GM19455 (cell line): ENCODE results near the gene APLNR.
"Not testable (repeated sequence)": the region's sequence is repeated elsewhere in the genome, so short reads cannot be mapped to it uniquely, and the experiment has no call there.

Experiments
- ATAC-seq: cut with Tn5 transposase; IDR thresholded peaks from one replicate; pipeline ENCODE4 v1.9.1; 2021; ENCODE audit not compliant: unreplicated experiment

Gene APLNR

DNA sequence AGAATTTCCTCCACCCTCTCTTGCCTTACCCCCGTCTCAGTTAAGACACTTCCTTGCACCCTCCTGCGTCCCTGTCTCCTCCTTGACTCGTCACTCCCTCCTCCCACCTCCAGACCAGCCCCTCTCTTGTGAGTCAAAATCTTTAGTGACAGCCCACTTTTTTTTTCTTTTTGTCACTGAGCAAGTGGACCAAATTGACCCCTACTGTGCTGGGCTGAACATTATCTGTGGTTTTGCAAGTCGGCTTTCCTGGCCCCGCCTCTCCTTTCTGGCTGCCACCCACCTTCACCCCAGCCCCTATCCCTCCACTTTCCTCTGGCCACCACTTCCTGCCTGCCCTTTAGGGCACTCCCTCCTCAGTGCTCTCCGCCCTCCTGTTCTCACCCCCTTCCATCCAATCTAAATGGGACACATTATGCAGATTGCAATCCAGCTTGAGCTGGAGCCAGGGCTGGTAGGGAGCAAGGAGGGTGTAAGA, at the start of gene APLNR:
Gene APLNR (minus strand): TSS at position 47 of the 478 bp plus-strand sequence. CDS start 246 bp downstream, outside the sequence.
- no peak for ATAC-seq

DNA sequence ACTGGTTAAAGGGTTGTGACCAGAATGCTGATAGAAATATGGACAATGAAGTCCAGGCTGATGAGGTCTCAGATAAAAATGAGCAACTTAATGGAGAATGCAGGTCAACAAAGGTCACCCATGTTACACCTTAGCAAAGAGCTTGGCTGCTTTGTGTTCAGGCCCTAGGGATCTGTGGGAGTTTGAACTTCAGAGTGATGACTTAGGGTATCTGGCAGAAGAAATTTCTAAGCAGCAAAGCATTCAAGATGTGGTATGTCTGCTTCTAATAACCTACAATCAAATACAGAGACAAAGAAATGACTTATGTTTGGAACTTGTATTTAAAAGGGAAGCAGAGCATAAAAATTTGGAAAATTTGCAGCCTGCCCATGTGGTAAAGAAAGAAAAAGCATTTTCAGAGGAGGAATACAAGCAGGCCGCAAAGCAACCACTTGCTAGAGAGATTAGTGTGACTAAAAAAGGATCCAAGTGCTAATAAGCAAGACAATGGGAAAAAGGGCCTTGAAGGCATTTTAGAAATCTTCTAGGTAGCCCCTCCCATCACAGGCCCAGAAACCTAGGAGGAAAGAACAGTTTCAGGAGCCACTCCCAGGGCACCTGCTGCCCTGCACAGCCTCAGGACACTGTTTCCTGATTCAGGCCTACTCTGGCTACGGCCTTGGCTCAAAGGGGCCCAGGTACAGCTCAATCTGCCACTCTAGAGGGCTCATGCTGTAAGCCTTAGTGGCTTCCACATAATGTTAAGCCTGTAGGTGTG, 46.4 kb upstream of the APLNR start:
- ATAC-seq = no peak

DNA sequence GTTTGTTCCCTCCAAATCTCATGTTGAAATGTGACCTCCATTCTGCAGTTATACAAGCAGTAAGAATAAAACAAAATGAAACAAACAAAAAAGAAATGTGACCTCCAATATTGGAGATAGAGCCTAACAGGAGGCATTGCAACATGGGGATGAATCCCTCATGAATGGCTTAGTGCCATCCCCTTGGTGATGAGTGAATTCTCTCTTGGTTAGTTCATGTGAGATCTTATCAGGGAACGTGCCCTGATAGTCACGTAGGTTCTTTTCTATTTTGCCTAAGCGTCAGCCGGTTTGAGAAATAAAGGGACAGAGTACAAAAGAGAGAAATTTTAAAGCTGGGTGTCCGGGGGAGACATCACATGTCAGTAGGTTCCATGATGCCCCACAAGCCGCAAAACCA, 44.5 kb upstream of the APLNR start:
- ATAC-seq = not testable (repeated sequence)

DNA sequence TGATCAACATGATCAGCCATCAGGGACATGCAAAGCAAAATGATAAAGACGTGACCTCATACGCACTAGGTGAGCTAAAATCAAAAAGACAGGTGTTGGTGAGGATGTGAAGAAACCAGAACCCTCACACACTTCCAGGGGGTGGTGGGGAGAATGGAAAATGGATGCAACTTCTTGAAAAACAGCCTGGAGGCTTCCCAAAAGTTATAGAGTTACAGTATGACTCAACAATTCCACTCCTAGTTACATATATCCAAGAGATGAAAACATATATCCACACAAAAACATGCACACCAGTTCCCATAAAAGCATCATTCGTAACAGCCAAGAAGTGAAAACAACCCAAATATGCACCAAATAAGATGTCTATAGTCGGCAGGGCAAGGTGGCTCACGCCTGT, 42.1 kb upstream of the APLNR start:
- ATAC-seq = no peak

DNA sequence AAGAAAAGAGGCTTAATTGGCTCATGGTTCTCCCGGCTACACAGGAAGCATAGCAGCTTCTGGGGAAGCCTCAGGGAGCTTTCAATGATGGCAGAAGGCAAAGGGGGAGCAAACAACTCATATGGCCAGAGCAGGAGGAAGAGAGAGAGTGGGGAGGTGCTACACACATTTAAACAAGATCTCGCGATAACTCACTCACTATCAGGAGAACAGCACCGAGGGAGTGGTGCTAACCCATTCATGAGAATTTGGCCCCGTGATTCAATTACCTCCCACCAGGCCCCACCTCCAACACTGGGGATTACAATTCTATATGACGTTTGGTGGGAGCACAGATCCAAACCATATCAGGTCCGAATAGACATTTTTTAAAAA, 41.7 kb upstream of the APLNR start:
- no peak for ATAC-seq

DNA sequence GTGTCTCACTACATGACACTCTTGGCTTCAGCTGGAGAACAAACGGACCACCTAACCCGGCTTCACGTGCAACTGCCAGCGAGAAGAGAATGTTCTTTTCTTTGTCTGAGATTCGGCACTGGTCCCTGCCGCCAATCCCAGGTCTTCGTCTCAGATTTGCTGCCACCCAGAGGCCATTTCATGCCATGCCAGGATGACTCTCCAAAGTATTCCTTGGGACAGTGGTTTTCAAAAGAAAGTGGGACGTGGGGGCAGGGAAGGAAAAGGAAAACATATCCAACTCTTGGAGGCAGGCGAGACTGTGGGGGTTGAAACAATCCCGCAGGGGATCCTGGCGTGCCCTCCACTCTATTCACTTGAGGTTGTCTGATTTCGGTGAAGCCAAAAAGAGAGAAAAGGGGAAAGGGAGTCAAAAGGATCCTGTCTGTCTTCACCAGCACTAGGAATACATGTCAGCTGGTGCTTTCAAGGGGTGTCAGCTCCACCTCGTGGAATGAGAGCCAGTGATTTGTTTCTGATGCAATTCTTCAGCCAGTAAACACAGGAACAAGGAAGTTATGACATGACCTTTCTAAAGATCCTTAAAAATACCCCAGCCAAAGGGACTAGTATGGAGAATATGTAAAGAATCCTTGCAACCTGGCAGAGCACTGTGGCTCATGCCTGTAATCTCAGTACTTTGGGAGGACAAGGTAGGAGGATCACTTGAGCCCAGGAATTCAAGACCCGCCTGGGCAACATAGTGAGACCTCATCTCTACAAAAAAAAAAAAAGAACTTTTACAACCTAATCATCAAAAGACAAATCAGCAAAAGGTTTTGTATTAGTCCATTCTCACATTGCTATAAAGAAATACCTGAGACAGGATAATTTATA, 41.0 kb upstream of the APLNR start:
- ATAC-seq = no peak

DNA sequence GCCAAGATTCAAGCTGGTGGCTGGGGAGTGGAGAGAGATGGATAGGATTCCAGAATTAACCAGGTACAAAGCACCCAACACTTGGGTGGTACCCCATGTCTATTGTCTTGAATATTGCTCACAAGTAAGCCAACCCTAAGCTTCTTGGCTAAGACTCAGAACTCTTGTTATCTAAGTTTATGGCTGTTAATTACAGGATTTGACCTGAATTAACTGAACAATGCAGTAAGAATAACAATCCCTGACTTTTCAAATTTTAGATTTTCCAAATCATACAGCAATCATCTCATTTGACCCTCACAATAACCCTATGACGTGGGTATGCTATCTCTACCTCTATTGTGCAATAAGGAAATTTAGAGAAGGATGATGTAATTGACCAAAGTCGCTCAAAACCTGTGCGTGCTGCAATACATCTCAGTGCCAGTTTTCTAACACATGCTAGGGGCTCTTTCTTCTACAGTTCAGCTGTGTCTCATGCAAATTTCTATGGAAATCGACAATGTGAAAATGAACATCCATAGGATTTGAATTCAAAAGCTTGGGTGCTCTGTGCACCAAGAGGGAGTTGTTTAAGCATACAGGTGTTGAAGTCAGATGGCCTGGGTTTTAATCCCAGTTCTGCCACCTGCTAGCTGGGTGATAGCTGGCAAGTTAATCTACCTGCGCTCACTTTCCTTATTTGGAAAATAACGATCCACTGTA, 40.1 kb upstream of the APLNR start:
- no peak for ATAC-seq

DNA sequence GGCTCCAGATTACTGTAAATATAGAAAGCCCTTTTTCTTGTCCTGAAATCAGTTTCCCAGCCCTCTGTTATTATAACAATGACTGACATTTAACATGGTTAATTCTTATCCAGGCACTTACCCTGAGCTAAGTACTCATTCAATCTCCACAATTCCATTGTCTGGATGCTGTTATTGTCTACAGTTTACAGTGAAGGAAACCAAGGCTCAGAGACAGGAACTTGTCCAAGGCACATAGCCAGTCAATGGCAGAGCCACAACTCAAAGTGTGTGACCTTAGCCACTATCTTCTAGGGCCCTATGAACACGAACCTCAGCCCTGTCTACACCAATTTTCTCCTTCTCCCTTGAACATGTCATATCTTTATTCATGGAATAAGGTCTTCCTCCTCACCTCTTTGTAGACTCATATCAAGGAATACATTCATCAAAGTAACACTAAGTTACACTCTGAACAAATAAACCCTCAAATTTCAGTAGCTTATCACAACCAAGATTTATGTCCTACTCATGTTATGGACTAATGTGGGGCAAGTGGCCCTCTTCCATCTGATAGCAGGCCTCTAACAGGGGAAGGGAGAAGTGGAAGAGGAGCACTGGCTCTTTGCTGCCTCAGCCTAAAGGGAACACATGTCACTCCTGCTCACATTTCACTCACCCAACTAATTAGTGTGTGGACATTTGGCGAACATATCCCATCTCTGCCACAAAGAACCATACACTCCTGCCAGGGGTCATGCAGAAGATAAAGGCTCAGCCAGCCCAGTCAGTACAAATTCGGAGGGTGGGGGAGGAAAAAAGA, 39.3 kb upstream of the APLNR start:
- ATAC-seq = no peak

DNA sequence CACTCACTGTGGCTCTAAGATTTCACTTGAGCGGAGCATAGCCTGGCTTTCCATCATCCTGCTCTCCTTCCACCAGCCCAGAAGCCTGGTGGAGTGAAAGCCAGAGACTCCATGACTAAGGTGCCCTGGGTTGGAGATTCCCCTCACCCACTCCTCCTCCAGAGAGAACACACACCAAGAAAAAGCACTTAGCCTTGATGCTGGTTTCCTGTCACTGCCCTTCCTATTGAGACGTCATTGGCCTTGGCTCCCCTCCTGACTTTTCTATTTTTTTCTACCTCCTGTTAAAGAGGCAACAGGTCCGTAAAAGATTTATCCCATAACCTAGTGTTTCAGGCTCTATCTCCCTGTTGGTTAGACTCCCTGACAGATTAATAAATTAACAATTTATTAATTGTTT, 38.5 kb upstream of the APLNR start:
- no peak for ATAC-seq

DNA sequence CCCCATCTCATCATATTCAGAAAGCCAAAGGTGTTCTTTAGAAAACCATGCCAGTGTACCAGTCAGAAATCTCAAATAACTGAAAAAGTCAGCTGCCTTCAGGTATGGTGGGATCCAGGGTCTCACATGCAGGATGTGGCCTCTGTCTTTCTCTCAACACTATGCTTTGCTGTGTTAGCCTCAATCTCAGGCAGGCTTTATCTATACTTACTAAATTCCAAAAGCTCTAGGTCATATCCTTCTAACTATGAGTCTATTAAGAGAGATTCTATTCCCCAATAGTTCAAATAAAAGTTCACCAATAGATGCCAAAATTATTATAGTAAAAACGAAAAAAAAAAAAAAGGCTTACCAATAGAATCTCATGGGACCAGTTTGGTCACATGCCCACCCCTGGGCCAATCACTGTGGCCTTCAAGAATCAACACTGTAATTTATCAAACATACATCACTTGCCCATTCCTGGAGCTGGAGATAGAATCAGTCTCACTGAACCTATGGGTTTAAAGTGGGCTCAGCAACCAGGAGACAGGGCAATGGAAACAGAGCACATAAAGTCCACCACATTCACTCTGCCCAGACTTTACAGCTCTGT, 38.0 kb upstream of the APLNR start:
- ATAC-seq = no peak

DNA sequence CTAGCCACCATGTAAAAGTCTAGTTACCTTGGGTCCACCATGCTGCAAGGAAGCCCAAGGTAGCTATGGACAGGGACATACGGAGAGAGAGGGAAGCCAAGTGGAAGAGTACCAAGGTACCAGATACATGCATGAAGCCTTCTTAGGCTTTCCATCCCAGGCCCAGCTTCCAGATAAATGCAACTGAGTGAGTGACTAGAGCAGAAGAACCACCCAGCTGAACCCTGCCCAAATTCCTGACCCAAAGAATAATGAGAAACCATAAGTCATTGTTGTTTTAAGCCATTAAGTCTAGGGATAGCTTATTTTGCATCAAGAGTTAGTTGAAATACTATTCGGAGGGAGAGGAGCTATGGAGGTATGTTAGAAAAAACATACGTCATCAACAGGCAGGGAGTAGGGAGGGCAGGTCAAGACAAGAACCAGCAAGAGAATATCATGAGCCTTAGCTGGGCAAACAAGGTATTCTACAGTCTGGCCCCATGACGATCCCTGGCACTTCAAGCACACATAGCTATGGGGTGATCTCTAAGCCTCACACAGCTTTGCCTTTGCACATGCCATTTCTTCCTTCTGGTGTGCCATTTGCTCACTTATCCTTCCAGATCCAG, 36.5 kb upstream of the APLNR start:
- ATAC-seq = no peak

DNA sequence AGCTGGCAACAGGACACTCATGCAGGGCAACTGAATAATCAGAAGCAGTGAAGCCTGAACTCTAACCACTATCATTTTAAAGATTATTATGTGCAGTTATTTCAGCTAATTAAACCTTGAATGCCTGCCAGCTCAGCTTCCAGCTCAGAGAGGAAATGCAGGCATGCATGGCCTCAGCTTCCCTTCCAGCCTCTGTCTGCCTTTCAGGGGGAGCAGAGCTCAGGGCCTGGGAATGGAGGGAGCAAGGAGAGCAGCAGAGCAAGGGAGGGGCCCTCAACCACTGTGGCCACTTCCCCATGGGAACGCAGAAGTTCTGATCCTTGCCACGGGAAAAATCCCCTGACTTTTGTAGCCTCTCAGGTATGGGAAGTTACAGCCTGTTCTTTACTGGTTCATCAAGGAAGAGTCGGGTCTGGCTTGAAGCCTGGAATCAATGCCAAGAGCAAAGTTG, 32.5 kb upstream of the APLNR start:
- no peak for ATAC-seq

DNA sequence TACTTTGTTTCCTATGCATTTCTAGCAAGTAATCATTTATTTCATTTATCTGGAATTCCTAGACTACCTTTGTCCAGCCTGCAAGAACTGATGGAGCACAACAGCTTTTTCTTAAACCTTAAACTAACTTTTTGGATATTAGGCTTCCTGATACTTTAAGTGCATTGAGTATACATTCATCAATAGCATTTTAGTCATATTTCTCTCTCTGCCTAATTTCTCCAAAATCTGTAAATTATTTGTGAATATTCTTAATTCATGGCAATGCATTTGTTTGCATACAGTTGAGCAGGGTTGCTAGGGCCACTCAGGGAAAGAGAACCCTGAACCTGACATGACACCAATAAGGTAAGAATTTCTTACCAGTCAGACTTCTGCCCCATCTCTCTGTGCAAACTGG, 29.1 kb upstream of the APLNR start:
- no peak for ATAC-seq

DNA sequence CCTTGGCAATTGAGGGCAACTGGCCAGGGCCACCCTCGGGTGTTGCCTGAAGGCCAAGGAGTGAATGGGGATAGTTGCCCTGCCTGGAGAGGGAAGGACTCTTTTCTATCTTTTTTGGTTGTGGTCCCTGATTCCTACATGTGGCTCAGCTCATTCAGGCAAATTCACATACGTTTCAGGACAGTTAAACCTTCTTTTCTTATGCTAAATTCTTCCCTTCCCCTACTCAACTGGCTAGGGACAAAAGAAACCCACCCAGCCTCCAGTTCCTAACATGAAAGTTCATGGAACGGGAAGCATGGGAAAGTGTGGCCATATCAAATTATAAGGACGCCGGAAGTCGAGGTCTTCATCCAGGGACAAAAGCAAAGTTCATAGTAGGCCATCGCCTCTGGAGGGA, 26.3 kb upstream of the APLNR start:
- ATAC-seq = no peak

DNA sequence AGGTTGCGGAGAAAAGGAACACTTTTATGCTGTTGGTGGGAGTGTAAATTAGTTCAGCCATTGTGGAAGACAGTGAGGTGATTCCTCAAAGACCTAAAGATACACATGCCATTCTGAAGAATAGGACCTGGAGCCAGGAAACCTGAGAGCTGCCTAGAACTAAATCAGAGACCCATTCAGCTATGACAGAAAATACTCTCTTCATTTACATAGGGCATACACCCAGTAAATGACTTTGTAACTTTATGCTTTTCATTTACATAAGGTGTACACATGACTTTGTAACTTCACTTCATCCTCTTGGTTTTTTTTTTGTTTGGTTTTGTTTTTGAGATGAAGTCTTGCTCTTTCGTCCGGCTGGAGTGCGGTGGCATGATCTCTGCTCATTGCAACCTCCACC, 25.1 kb upstream of the APLNR start:
- ATAC-seq = no peak

DNA sequence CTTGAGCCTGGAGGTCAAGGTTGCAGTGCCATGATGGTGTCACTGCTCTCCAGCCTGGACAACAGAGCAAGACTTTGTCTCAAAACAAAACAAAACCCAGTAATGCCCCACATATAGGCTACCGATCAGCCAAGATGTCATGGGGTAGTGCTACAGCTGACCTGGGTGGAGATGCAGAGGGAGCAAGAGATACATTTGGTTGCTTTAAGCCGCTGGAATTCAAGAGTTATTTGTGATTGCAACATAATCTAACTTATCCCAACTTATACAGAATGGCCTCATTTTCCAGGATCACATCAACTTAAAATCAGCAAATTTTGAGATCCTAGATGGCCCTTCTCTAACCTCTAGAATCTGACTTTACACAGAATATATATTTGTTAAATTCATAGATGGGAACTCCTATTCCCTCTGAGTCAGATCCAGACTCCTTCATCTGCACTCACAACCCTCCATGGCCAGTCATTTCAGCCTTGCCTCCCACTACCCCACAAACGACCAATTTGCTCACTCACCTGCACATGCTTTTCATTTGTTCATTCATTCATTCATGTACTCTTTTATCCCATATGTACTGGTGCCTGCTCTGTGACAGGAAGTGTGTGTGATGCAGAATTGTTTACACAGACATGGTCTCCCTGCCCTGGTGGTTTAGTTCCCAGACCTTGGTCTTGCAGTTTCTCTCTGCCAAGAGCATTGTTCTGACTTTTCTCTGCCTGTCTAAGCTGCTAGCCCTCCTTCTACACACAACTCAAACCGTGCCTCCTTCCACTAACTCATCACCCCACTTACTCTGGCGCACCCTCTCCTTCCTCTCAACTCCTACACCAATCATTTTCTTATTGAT, 24.1 kb upstream of the APLNR start:
- ATAC-seq = no peak

DNA sequence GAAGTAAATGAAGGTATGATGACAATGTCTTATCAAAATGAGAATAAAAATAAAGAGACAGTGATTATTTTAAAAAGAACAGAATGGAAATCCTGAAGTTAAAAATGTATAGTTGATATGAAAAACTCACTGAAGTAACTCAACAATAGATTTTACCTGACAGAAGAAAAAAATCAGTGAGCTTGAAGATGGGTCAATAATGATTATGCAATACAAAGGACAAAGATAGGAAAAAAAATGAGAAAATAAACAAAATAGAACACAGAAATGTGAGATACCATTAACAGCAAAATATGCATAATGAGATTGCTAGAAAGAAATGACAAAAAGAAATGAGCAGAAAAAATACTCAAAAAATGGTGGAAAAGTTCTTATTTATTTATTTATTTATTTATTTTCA, 19.1 kb upstream of the APLNR start:
- no peak for ATAC-seq

DNA sequence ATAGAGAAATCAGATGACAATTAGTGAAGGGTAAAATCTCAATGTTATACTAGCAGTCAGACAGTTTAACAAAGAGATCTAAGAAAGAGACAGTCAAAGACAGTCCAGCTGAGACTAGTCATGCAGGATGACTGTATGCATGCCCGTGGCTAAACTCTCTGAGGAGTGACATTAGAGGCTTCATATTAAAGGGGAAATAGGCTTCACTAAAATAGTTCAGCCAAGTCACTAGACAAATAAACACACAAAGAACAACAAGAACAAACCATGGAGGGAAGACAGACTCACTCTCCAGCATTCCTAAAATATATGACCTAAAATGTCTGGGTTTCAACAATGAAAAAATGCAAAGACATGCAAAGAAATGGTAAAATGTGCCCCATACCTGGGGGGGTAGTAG, 18.6 kb upstream of the APLNR start:
- ATAC-seq = no peak

DNA sequence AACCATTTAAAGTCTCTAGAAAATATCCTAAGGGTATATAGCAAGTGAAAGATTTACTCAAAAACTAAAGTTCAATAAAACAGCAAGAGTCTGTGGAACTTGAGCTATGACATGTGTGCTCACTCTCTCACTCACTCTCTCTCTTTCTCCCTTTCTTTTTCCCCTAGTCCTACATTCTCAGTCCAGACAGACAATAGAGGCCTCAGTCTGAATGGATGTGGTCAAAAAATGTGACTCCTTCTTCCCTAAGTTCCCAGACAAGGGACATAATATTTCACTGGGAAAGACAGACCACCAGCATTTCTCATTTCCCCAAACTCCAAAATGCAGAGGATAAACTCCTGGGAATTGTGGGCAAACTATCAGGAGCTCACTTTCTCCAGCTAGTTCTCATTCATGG, 17.6 kb upstream of the APLNR start:
- no peak for ATAC-seq
